Measurements from ENCODE around the gene NAALADL2.

DNA sequence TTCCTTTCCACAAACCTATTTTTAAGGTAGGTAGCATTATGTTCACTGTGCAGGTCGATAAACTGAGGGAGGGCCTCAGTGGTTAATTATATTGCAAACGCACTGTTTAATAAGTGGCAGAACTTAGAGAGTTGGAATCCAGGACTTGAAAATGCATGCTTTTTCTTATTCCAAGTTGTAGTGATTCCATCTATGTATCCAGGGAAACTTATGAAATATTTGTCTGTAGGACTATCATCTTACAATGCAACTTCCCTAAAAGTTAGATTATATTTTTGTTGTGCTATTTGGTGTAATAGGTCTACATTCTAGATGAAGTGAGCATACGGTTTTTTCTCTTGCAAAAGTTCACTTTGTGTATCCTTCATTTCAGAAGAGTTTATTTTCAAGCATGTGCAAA, 419.5 kb downstream of the NAALADL2 start:
- TF ChIP-seq, protein P1, sequence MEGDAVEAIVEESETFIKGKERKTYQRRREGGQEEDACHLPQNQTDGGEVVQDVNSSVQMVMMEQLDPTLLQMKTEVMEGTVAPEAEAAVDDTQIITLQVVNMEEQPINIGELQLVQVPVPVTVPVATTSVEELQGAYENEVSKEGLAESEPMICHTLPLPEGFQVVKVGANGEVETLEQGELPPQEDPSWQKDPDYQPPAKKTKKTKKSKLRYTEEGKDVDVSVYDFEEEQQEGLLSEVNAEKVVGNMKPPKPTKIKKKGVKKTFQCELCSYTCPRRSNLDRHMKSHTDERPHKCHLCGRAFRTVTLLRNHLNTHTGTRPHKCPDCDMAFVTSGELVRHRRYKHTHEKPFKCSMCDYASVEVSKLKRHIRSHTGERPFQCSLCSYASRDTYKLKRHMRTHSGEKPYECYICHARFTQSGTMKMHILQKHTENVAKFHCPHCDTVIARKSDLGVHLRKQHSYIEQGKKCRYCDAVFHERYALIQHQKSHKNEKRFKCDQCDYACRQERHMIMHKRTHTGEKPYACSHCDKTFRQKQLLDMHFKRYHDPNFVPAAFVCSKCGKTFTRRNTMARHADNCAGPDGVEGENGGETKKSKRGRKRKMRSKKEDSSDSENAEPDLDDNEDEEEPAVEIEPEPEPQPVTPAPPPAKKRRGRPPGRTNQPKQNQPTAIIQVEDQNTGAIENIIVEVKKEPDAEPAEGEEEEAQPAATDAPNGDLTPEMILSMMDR (conservative IDR thresholded peaks at IDR 0.05 in 1 of 2, IDR thresholded peaks at IDR 0.05 in 1 of 2; ENCODE audit: low read depth in 1 of 2, low read length in 2 of 2), result no peak
- no peak for TF ChIP-seq EZH2 (IDR thresholded peaks at IDR 0.05; ENCODE audit: low read length, missing control alignments)
